Choroid plexus epithelial cell (primary cell): Measurements from ENCODE around the gene RANBP17.
"Not testable (repeated sequence)": the region's sequence is repeated elsewhere in the genome, so short reads cannot be mapped to it uniquely, and the experiment has no call there.

Source experiments
- DNase-seq: peaks from one replicate; pipeline ENCODE4 v3.0.0-alpha.2; 2010; ENCODE audit warnings: low read depth
- H3K4me3 ChIP-seq: 2 replicates; pipeline ENCODE4 v1.5.1; 2011; ENCODE audit warnings: low read depth, mild to moderate bottlenecking, control low read depth, low read length, moderate library complexity
- TF ChIP-seq, protein P1 (sequence below): conservative IDR thresholded peaks from 2 replicates; pipeline ENCODE4 v1.5.1; 2011; ENCODE audit warnings: low read depth, mild to moderate bottlenecking, control low read depth, inconsistent platforms, low read length, moderate library complexity

RANBP17 gene

DNA sequence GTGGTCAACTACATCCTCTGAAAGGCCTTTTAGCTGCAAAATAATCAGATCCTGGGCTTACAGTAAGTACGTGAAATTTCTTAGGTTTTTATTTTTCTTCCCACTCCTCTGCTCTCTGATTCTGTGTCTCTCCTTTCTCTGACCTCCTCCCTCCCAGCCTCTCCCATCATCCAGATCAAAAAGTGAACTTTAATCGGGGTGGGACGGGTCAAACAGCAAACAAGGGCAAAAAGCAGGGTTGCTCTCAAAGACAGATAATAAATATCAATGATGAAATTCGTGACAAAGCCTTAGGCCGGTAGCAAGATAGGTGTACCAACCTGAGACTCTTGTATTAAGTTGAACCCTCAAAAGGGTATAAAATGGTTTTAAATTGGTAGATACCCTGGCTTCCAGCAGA is 76.1 kb downstream of the RANBP17 start:
- DNase-seq = no peak
- TF ChIP-seq, protein P1, sequence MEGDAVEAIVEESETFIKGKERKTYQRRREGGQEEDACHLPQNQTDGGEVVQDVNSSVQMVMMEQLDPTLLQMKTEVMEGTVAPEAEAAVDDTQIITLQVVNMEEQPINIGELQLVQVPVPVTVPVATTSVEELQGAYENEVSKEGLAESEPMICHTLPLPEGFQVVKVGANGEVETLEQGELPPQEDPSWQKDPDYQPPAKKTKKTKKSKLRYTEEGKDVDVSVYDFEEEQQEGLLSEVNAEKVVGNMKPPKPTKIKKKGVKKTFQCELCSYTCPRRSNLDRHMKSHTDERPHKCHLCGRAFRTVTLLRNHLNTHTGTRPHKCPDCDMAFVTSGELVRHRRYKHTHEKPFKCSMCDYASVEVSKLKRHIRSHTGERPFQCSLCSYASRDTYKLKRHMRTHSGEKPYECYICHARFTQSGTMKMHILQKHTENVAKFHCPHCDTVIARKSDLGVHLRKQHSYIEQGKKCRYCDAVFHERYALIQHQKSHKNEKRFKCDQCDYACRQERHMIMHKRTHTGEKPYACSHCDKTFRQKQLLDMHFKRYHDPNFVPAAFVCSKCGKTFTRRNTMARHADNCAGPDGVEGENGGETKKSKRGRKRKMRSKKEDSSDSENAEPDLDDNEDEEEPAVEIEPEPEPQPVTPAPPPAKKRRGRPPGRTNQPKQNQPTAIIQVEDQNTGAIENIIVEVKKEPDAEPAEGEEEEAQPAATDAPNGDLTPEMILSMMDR = no peak
- H3K4me3 ChIP-seq = no peak overlapping the region

DNA sequence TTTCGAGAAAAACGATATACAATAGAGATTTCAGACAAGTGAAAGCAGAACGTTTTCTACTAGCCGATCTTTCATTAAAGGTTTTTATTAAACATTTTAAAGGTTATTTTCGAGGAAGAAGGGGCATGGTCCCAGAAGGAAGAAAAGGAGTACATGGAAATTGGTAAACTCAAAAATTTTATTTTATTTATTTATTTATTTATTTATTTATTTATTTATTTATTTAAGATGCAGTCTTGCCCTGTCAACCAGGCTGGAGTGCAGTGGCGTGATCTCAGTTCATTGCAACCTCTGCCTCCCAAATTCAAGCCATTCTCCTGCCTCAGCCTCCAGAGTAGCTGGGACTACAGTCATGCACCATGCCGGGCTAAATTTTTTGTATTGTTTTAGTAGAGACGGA is 77.4 kb downstream of the RANBP17 start:
- DNase-seq = no peak
- TF ChIP-seq, protein P1 = no peak
- no peak overlapping the region for H3K4me3 ChIP-seq

DNA sequence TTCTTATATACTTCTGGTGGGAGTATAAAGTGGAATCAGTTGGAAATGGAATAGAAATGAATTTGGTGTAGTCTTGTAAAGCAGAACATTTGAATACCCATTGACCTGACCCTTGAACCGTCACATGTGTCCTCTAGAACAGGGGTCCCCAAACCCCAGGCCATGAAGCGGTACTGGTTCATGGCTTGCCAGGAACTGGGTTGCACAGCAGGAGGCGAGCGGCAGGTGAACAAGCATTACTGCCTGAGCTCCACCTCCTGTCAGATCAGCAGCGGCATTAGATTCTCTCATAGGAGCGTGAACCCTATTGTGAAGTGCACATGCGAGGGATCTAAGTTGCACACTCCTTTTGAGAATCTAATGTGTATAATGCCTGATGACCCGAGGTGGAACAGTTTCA is 80.0 kb downstream of the RANBP17 start:
- H3K4me3 ChIP-seq = no peak overlapping the region
- DNase-seq = no peak
- TF ChIP-seq, protein P1 = no peak

DNA sequence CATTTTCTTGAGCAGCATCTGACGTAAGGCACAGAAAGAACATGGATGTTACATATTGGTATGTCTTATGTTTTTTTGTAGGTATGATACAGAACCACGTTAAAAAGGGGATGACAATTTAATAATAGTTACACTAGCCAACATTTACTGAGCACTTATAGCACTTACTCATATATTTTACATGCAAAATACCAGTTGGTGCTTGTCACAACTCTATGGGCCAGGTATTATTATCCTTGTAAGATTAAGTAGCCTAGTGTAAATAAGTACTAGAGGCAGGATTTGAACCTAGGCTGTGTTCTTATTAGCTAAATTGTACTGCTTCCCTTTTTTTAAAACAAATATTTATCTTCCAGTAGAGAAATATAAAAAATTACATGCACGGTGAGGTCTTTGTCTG is 83.5 kb downstream of the RANBP17 start:
- TF ChIP-seq, protein P1 = no peak
- H3K4me3 ChIP-seq = no peak overlapping the region
- no peak for DNase-seq

DNA sequence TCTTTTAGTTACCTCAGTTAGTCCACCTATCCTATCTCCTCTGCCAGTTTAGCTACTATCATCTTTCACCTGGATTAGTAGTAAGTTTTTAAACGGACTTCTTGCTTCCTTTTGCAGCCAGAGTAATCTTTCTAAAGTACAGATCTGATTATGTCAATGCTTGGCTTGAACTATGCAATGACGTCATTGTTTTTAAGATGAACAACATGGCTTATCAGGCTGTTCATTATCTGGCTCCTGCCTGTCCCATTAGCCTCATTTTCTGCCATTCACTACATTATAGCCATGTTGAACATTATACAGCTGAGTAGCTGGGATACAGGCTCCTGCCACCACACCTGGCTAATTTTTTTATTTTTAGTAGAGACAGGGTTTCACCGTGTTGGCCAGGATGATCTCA is 98.7 kb downstream of the RANBP17 start:
- no peak overlapping the region for H3K4me3 ChIP-seq
- peak; percentile 48 for DNase-seq
- TF ChIP-seq, protein P1 = no peak

DNA sequence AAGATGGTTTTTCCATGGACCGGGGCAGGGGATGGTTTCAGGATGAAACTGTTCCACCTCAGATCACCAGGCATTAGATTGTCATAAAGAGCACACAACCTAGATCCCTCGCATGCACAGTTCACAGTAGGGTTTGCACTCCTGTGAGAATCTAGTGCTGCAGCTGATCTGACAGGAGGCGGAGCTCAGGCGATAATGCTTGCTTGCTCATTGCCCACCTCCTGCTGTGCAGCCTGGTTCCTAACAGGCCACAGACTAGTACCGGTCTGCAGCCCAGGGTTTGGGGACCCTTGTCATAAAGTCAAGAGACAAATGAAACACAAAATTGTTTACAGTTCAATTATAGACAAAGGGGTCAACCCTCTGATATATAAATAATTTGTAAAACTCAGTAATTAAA is 101.7 kb downstream of the RANBP17 start:
- H3K4me3 ChIP-seq = no peak overlapping the region
- peak; percentile 62 for DNase-seq
- TF ChIP-seq, protein P1 = no peak

DNA sequence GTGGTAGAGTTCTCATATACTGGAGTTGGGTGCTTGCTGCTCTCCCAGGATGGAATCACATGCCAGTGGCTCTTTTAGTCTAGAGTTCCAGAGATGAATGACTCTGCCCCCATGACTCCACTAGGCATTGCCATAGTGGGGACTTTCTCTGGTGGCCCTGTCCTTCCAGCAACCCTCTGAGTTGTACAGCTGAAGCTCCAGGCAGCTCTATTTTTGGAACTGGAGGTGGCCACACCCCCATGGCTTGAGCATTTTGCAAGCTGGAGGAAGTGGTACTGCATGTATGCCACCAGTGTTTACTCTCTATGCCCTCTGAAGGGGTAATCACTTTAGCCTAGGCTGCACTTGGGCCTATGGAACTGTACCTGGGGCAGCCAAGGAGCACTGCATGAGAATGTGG is 112.6 kb downstream of the RANBP17 start:
- no peak overlapping the region for H3K4me3 ChIP-seq
- no peak for DNase-seq
- TF ChIP-seq, protein P1 = no peak

DNA sequence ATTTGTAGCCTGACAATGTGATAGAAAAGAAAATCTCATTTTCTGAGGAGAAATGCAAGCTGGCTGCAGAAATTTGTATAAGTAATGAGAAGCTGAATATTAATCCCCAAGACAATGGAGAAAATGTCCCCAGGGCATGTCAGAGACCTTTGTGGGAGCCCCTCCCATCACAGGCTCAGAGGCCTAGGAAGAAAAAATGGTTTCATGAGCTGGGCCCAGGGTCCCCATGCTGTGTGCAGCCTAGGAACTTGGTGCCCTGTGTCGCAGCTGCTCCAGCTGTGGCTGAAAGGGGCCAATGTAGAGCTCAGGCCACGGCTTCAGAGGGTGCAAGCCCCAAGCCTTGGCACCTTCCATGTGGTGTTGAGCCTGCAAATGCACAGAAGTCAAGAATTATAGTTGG is 118.4 kb downstream of the RANBP17 start:
- not testable (repeated sequence) for H3K4me3 ChIP-seq, DNase-seq
